Gastroesophageal sphincter (tissue), 3 donors: ENCODE results near the gene SHISAL1.

Experiments used
- POLR2A ChIP-seq, 2 donors: fragments of 450-650 bp; IDR thresholded peaks; one replicate each; pipeline ENCODE4 v1.6.1; 2017; ENCODE audit warnings: antibody characterized with exemption in 2 of 2, mild to moderate bottlenecking in 2 of 2, moderate library complexity in 1 of 2
- TF ChIP-seq, protein P1 (sequence below), 4 experiments: fragments of 200-600 bp in 2 of 4; fragments of 450-650 bp in 2 of 4; sonication (generic) in 1 of 4; IDR thresholded peaks; one replicate each; pipeline ENCODE4 v1.5.1; 2017 to 2019; ENCODE audit warnings: antibody characterized with exemption in 4 of 4, mild to moderate bottlenecking in 2 of 4, moderate library complexity in 2 of 4

DNA sequence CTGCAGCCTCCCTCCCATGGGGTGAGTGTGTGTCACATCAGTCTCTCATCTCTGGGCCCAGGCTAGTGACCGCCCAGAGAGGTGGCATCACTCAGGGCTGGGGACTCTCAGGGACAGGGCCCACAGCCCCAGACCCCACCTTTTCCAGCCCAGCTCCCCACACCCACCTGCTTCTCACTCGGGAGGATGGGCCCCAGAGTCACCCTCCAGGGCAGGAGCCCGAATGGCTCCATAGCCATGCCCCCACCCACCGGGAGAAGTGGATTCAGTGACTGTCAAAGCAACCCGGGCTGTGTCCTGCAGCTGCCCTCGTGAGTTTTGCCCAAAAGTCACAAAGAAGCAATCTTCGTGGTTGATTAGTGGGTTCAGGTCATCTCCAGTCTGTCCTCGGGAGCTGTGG, 106.1 kb downstream of the SHISAL1 start:
- no peak for TF ChIP-seq POLR2A (IDR thresholded peaks at IDR 0.05)
- TF ChIP-seq, protein P1, sequence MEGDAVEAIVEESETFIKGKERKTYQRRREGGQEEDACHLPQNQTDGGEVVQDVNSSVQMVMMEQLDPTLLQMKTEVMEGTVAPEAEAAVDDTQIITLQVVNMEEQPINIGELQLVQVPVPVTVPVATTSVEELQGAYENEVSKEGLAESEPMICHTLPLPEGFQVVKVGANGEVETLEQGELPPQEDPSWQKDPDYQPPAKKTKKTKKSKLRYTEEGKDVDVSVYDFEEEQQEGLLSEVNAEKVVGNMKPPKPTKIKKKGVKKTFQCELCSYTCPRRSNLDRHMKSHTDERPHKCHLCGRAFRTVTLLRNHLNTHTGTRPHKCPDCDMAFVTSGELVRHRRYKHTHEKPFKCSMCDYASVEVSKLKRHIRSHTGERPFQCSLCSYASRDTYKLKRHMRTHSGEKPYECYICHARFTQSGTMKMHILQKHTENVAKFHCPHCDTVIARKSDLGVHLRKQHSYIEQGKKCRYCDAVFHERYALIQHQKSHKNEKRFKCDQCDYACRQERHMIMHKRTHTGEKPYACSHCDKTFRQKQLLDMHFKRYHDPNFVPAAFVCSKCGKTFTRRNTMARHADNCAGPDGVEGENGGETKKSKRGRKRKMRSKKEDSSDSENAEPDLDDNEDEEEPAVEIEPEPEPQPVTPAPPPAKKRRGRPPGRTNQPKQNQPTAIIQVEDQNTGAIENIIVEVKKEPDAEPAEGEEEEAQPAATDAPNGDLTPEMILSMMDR (IDR thresholded peaks at IDR 0.05): no peak
